Measurements from ENCODE around the gene CRYZ.

DNA sequence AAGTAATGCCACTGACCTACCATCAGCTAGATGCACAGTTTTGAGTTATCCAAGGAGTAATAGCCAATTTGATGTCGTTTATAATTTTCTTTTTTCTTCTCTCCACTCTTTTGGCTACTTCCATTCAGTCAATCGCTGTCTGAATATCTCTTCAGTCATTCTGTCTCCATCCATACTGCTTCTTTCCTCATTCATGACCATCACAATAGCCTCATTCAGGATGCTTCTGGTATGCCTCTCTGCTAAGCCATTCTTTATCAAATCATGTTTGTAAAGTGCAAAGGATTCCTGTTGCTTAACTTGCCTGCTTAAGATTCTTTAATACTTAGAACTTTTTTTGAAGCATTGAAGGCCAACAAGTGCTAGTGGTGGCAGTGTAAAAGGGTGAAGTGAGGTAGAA lies 20.3 kb upstream of the CRYZ start:
- no peak for TF ChIP-seq CTCF (conservative IDR thresholded peaks at IDR 0.05; ENCODE audit: low read depth, low read length)
- no peak for TF ChIP-seq EZH2 (IDR thresholded peaks at IDR 0.05; ENCODE audit: low read length, unreplicated experiment)
- no peak for TF ChIP-seq EZH2phosphoT487 (IDR thresholded peaks at IDR 0.05; ENCODE audit: borderline replicate concordance, low read length)
